ENCODE measurements around the gene TTC27. TPM values are rescaled to one million over a fixed set of nuclear protein-coding genes. Genes with fewer than 3 reads are reported as not detected.
A peak's percentile ranks its signal among the peaks of the same experiment; 100 is the strongest.

The TTC27 gene
- total and polyA plus RNA-seq, 2 experiments from 2014 or later: 12.6 to 13.7 TPM

GRCh38 chr2:32668254-32668653 is 40.4 kb downstream of the TTC27 start:
- H3K36me3 ChIP-seq (ENCODE audit: low read depth): 0 out of 2 replicates have a peak, but pooled peaks cover 9% of the 10 kb centered on the region
- H3K4me3 ChIP-seq: no peak overlapping the region
- H3F3A ChIP-seq (ENCODE audit: insufficient read depth): peaks cover 13% of the 10 kb centered on the region
- H2AFZ ChIP-seq: no peak overlapping the region
- no peaks in the 10 kb centered on the region for H3K79me2 ChIP-seq (ENCODE audit: insufficient read depth)
- H4K20me1 ChIP-seq (ENCODE audit: insufficient read depth): no peaks in the 10 kb centered on the region
- H3K4me1 ChIP-seq (ENCODE audit: insufficient read depth): peaks cover 14% of the 10 kb centered on the region
- no peak overlapping the region for H3K9ac ChIP-seq
- no peak overlapping the region for H3K4me2 ChIP-seq (ENCODE audit: unreplicated experiment)
- in situ Hi-C loops (cut with MboI): no loop called here
- 96 to 100% methylated on average over 1 of the region's 1 CpG for WGBS, 2 experiments (ENCODE audit: low coverage in 1 of 2, low lambda C conversion rate in 2 of 2, missing lambda C conversion rate in 2 of 2)
- H3K27ac ChIP-seq: no peak overlapping the region
- H3K9me3 ChIP-seq (ENCODE audit: low read depth): no peaks in the 10 kb centered on the region
- no peaks in the 10 kb centered on the region for H3K27me3 ChIP-seq (replicated peaks; ENCODE audit: insufficient read depth)
- no peak for DNase-seq
- no peaks in the 10 kb centered on the region for H3K9me2 ChIP-seq (ENCODE audit: insufficient read depth)
- TF ChIP-seq EZH2phosphoT487 (IDR thresholded peaks at IDR 0.05; ENCODE audit: insufficient read depth, low read depth): no peak
- TF ChIP-seq EZH2 (IDR thresholded peaks at IDR 0.05; ENCODE audit: insufficient read depth, poor library complexity, severe bottlenecking): no peak

- Histone ChIP-seq H3K4me1 (ENCODE audit: insufficient read depth) (peaks cover 14% of the 10 kb centered on the region), H3K4me3 (no peak overlapping the region), H3K9ac (no peak overlapping the region), H4K20me1 (ENCODE audit: insufficient read depth) (no peaks in the 10 kb centered on the region), H3K79me2 (ENCODE audit: insufficient read depth) (no peaks in the 10 kb centered on the region), H3K27ac (no peak overlapping the region), H3K27me3 (replicated peaks; ENCODE audit: insufficient read depth) (no peaks in the 10 kb centered on the region), H2AFZ (no peak overlapping the region), H3F3A (ENCODE audit: insufficient read depth) (peaks cover 13% of the 10 kb centered on the region), H3K4me2 (ENCODE audit: unreplicated experiment) (peak overlapping the region; percentile 27), H3K9me3 (ENCODE audit: low read depth) (no peaks in the 10 kb centered on the region), H3K9me2 (ENCODE audit: insufficient read depth) (no peaks in the 10 kb centered on the region), H3K36me3 (ENCODE audit: low read depth) (0 out of 2 replicates have a peak, but pooled peaks cover 9% of the 10 kb centered on the region)
- DNase-seq: peak; percentile 40
- no peak for TF ChIP-seq EZH2 (IDR thresholded peaks at IDR 0.05; ENCODE audit: insufficient read depth, poor library complexity, severe bottlenecking)
- no peak for TF ChIP-seq EZH2phosphoT487 (IDR thresholded peaks at IDR 0.05; ENCODE audit: insufficient read depth, low read depth)
- in situ Hi-C loops (cut with MboI): no loop called here
- 35 to 37% methylated on average over 2 of the region's 2 CpGs for WGBS, 2 experiments (ENCODE audit: low coverage in 1 of 2, low lambda C conversion rate in 2 of 2, missing lambda C conversion rate in 2 of 2)
Measured at GRCh38 chr2:32671885-32672533, 44.2 kb downstream of the TTC27 start.

DNA sequence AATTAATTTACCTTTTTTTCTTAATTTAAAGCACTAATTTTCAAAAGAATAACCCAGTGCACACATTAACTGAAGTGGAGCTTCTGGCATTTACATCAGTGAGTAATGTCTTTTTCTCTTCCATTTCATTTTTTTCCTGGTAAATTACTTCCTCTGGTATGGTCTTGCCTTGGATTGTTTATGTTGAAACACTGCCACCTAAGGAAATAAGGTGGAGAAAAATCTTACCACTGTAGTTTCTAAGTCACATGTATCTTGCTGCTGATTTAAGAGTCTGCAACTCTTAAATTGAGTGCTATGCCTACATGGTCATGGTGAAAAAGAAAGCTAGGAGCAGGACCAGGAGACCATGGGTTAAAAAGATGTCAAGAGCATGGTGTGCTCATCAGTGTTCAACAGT is 51.0 kb downstream of the TTC27 start:
- Histone ChIP-seq H3K27me3 (replicated peaks; ENCODE audit: insufficient read depth) (no peaks in the 10 kb centered on the region), H3K9ac (no peak overlapping the region), H3K9me2 (ENCODE audit: insufficient read depth) (no peaks in the 10 kb centered on the region), H3K4me3 (no peak overlapping the region), H3K9me3 (ENCODE audit: low read depth) (no peaks in the 10 kb centered on the region), H4K20me1 (ENCODE audit: insufficient read depth) (no peaks in the 10 kb centered on the region; the same call in 1 of the 2 replicates), H2AFZ (no peak overlapping the region), H3K79me2 (ENCODE audit: insufficient read depth) (no peaks in the 10 kb centered on the region), H3K4me2 (ENCODE audit: unreplicated experiment) (no peak overlapping the region), H3K27ac (no peak overlapping the region), H3F3A (ENCODE audit: insufficient read depth) (no peaks in the 10 kb centered on the region), H3K4me1 (ENCODE audit: insufficient read depth) (peaks cover 19% of the 10 kb centered on the region; the same call in 1 of the 2 replicates), H3K36me3 (ENCODE audit: low read depth) (no peaks in the 10 kb centered on the region)
- in situ Hi-C loops (cut with MboI): no loop called here
- peak; percentile 33 for DNase-seq
- TF ChIP-seq EZH2 (IDR thresholded peaks at IDR 0.05; ENCODE audit: insufficient read depth, poor library complexity, severe bottlenecking): no peak
- no peak for TF ChIP-seq EZH2phosphoT487 (IDR thresholded peaks at IDR 0.05; ENCODE audit: insufficient read depth, low read depth)

GRCh38 chr2:32680942-32681341 is 53.1 kb downstream of the TTC27 start:
- peaks cover 19% of the 10 kb centered on the region; the same call in 1 of the 2 replicates for H3K4me1 ChIP-seq (ENCODE audit: insufficient read depth)
- no peak overlapping the region for H3K27ac ChIP-seq
- no peaks in the 10 kb centered on the region for H3K79me2 ChIP-seq (ENCODE audit: insufficient read depth)
- no peaks in the 10 kb centered on the region for H3K9me3 ChIP-seq (ENCODE audit: low read depth)
- DNase-seq: peak; percentile 39
- H3K36me3 ChIP-seq (ENCODE audit: low read depth): no peaks in the 10 kb centered on the region
- H3K4me3 ChIP-seq: no peak overlapping the region
- TF ChIP-seq EZH2phosphoT487 (IDR thresholded peaks at IDR 0.05; ENCODE audit: insufficient read depth, low read depth) (no peak), EZH2 (IDR thresholded peaks at IDR 0.05; ENCODE audit: insufficient read depth, poor library complexity, severe bottlenecking) (no peak)
- H2AFZ ChIP-seq: no peak overlapping the region
- H3K27me3 ChIP-seq (replicated peaks; ENCODE audit: insufficient read depth): no peaks in the 10 kb centered on the region
- H3K4me2 ChIP-seq (ENCODE audit: unreplicated experiment): no peak overlapping the region
- no peaks in the 10 kb centered on the region for H3F3A ChIP-seq (ENCODE audit: insufficient read depth)
- in situ Hi-C loops (cut with MboI): no loop called here
- no peak overlapping the region for H3K9ac ChIP-seq
- no peaks in the 10 kb centered on the region for H3K9me2 ChIP-seq (ENCODE audit: insufficient read depth)
- no peaks in the 10 kb centered on the region; the same call in 1 of the 2 replicates for H4K20me1 ChIP-seq (ENCODE audit: insufficient read depth)
- 49 to 52% methylated on average over 4 of the region's 4 CpGs for WGBS, 2 experiments (ENCODE audit: low coverage in 1 of 2, low lambda C conversion rate in 2 of 2, missing lambda C conversion rate in 2 of 2)
